GM21381 (cell line): ENCODE measurements around the gene CIBAR2.

Experiments
- ATAC-seq: cut with Tn5 transposase; IDR thresholded peaks from one replicate; pipeline ENCODE4 v1.9.1; 2021; ENCODE audit warnings: mild to moderate bottlenecking, moderate library complexity; ENCODE audit not compliant: unreplicated experiment

The CIBAR2 gene

DNA sequence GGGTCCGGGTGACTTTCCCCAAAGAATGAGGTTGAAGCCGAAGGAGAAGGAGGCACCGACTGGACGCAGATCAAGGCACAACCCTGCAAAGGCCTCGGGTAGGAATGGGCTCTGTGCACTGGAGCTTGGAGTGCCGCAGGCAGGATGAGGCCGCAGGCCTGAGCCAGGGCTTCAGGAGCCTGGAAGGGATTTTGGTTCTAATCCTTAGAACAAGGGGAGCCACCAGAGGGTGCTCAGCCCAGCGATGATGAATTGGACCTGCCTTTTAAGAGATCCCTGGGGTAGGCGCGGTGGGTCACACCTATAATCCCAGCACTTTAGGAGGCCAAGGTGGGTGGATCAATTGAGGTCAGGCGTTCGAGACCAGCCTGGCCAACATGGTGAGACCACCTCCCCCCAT is 8.1 kb downstream of the CIBAR2 start:
- ATAC-seq = no peak

DNA sequence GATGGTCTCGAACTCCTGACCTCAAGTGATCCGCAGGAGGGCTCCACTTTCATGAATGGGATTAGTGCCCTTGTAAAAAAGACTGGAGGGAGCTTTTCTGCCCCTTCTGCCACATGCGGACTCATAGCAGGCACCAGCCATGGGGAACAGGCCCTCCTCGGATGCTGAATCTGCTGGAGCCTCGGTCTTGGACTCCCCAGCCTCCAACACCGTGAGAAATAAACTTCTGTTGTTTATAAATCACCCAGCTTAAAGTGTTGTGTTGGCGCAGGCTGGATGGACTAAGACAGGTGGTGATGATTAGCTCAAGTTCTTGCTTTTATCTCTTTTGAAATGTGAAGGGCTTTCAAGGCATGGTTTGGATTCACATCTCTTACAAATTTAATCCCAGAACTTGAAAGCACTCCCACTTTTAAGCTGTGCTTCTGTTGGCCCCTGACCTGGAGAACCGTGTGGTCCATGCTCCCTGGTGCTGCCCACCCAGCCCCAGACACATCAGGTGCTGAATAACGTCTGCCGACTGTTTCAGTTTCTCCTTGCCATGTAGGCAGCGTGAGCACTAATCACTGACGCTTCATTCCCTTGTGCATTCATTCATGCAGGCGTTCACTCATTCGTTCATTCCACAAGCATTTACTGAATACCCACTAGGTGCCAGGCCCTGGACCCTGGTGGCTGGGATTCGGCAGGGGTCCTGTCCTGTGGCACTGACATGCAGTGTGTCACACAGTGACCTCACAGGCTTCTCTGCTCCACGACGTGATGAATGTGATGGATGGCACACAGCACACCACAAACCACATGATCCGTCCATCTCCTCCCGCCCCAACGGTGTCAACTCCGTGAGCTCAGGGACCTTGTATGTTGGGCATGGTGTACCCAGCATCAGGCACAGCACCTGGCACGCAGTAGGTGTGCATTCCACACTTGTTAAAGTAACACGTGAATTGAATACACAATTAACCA is 8.9 kb downstream of the CIBAR2 start:
- no peak for ATAC-seq

GRCh38 chr16:85101956-85102630 is 10.2 kb downstream of the CIBAR2 start:
- ATAC-seq = no peak

DNA sequence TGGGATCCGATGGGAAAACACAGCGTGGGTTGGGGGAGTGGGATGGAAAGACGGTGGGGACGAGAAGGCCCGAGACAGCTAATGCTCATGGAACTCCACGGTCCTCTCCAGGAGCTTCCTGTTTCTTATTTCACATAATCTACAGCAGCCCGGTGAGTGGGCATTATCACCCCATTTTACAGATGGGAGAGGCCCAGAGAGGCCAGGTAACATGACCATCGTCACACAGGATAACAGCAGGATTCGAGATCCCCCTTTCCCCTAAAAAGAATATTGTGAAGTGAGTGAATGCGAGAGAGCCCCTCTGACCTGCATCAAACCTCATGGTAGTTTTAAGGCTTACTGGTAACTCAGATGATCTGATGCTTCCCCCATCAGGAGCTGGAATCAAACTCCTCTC is 12.0 kb downstream of the CIBAR2 start:
- no peak for ATAC-seq

DNA sequence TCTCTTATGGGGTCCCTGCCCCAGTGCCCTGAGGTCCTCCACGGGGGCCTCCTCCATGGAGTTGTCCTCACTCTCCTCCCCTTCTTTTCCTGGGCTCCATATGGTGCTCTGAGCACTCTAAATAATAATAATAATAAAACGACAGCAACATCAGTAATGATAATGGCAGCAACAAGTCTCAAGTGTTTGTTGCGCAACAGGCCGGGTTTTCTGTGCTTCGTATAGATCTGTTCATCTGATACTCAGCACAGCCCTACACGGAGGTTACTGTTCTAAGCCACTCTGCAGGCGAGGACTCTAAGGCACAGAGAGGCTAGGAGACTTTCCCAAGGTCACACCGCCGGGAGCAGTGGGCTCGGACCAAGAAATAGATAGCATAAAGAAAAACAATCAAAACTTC is 13.7 kb downstream of the CIBAR2 start:
- no peak for ATAC-seq

DNA sequence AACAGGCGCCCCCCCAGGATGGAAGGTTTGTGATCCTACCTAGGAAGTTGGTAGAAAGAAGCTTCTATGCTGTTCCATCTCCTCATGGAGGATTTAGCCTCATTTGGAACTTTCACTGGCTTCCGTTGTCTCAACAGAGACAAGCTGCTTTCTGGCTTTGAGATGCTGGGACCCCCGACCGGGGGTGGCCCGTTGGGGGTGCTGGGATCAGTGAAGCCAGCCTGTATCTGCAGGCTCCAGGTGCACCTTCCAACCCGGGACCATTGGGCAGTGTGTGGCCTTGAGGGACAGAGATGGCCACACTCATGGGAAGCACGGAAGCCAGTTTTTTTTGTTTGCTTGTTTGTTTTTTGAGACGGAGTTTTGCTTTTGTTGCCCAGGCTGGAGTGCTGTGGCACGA is 15.4 kb downstream of the CIBAR2 start:
- ATAC-seq = no peak

GRCh38 chr16:85094812-85095211 is 17.5 kb downstream of the CIBAR2 start:
- ATAC-seq = no peak

GRCh38 chr16:85094176-85094805 is 18.0 kb downstream of the CIBAR2 start:
- ATAC-seq = no peak

- no peak for ATAC-seq
These were observed 18.6 kb downstream of the CIBAR2 start for GRCh38 chr16:85093705-85094104.

DNA sequence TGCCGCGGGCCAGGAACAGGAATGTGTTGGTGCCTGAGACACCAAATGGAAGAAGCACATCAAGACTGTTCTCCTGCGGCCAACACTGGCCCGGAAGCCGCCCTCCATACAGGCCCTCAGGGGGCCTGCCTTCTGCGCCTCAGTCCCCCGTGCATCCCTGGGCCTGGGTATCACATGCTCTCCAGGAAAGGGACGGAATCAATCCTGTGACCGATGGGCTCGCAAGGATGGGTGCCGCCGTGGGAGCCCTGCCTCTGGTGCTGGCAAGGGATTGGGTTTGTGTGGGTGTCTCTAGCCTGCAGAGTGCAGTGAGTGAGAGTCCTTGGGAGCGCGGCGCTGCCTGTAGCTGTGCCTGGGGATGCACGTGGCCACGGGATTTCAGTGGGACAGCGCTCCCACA is 19.4 kb downstream of the CIBAR2 start:
- no peak for ATAC-seq

- ATAC-seq = no peak
These were observed 20.0 kb downstream of the CIBAR2 start for GRCh38 chr16:85092309-85092708.

- no peak for ATAC-seq
These were observed 20.8 kb downstream of the CIBAR2 start for GRCh38 chr16:85091522-85091910.

DNA sequence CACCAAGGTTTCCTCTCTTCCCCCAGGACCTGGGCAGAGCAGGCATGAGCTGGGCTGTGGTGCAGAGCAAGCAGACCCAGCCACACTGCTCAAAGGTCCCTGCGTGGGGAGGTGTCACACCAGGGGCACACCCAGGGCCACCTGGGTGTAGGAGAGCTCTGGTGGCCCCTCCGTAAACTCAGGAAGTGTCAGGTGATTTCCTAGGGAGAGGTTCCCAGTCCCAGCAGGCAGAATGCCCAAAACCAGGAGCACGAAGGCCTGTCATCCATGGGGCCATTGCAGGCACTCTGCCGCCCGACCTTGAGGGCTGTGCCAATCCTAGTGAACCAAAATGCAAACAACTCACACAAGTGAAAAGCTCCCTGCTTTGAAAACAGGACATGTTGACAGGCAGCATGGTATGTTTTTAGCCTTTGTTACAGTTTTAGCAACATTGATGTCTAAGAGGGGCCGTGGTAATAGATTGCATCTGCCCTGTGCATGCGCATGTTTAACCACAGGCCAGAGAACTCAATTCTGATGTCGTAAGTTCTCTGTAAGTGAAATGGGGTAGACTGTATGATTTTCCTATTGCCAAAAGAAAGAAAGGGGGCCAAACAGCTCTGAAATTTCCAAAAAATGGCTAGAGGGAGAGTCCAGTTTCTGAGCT is 21.3 kb downstream of the CIBAR2 start:
- no peak for ATAC-seq

DNA sequence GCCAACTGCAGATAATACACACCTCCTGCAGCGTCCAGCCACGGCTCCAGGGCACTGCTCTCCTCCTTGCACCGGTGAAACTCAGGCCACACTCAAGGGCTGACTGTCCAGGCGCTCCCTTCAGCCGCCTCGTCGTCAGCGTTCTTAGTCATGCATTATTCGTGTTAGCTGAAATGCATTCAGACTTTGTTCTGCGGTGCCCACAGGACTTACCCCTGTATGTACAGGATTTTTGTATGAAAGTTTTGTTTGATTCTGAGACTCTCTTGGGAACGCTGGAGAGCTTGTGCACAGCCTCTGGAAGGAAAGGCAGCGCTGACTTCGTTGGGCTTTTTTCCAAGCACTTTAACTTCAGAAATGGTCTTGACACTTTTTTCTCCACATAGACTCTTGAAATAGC is 22.1 kb downstream of the CIBAR2 start:
- ATAC-seq = no peak

DNA sequence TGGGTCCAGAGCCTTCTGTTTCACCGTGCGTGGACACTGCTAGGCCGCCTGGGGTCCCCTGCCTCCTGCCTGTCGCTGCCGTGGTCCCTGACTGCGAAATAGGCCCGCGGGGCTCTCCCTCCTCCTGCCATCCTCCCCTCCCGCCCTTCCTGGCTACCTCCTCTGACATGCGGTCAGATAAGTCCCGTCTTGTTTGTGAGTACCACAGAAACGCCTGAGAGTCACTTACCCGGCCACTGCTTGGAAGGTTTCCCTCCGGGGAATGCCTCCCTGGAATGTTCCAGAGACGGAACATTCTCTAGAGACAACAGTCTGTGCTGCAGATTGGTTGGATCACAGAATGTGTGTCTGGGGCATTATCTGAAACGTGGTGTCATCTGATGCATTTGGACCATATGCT is 22.7 kb downstream of the CIBAR2 start:
- ATAC-seq = no peak

DNA sequence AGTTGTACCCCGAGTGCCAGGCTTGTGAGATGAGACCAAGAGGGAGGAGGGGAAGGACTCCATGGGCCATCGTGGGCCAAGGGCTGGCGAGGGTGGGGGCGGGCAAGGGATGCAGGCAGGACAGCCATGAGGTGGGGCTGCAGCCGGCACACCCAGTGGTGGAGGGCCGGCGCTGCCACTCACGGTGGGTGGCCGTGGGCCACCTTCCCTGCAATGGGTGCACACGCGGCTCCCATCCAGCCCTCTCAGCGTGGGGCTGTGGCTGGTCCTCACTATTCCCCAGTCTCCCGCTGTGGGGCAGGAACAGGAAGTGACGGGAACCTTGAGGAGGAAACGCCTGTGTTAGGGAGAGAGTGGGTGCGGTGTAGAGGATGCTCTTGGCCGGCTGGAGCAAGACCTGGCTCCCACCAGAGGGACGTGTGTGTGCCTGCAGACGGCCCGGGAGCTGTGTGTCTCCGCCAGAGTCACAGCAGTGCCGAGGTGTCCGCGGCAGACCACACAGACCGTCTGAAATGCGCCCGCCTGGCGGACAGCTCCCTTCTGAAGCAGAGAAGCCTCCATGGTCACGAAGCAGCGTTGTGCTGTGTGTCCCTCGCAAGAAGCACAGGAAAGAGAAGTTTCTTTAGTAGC is 23.6 kb downstream of the CIBAR2 start:
- ATAC-seq = no peak

DNA sequence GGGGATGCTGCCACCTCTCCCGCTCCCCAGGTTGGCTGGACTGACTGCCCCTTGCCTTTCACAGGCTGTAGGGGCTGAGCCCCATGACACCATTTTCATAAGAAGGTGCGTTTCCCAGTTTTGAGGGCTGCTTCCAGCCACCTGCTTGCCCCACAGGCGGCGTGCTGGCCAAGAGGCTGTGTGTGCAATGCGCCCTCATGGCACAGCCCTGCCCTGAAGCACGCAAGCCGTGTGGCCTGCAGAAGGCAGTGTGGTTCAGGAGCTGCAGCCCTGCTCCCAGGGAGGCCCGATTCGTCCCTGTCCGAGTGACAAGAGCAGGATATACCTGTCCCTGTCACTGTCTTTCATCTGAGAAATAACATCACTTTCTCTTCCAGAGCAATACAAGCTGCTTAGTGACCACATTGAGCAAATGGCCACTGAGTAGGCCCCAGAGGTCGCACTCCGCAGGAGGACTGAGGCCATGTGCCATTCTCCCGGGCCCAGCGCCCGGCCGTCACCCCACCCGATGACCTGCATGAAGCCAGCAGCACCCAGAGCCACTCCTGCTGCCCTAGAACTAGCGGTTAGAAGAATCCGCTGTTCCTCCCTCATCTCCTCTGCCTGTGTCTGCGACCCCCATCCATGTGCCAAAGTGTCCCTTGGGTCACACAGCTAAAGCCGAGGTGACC is 24.2 kb downstream of the CIBAR2 start:
- no peak for ATAC-seq

GRCh38 chr16:85086347-85087291 is 25.7 kb downstream of the CIBAR2 start:
- ATAC-seq = no peak

DNA sequence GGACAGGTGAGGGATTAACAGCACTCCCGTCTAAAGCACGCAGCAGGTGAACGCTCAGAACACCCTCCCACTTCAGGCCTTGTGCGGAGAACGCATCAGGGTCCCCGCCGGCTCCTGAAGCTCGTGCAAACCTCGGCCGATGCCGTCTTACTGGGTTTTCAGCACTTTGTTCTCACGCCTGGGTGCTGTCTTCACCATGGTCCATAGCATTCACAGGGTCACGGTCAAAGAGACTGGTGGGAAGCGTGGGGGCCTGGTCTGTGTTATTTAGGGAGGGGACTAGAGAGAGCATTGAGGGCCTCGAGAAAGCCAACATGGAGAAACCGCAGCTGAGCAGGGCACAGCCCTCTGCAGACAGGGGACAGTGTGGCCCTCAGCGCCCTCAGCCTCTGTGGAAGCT is 26.6 kb downstream of the CIBAR2 start:
- ATAC-seq = no peak
